Aorta (tissue), 5 donors: ENCODE results near the gene MAP4K1. TPM values are rescaled to one million over a fixed set of nuclear protein-coding genes. Genes with fewer than 3 reads are reported as not detected.
"Not testable (repeated sequence)": the region's sequence is repeated elsewhere in the genome, so short reads cannot be mapped to it uniquely, and the experiment has no call there.

Source experiments
- ATAC-seq: fragments of 200-7000 bp; cut with Tn5 transposase; one replicate; pipeline ENCODE4 v1.9.1; 2022; ENCODE audit warnings: moderate library complexity; ENCODE audit not compliant: low FRiP score
- DNase-seq, 2 donors: peaks; one replicate each; pipeline ENCODE4 v3.0.0-alpha.2; 2020
- H3K27ac ChIP-seq, 2 donors: one replicate each; pipeline ENCODE4 v1.5.1; 2013; ENCODE audit warnings: low read length in 2 of 2, mild to moderate bottlenecking in 2 of 2, moderate library complexity in 2 of 2, control low read depth in 1 of 2, inconsistent platforms in 1 of 2, low read depth in 1 of 2
- H3K27me3 ChIP-seq, 2 donors: one replicate each; pipeline ENCODE4 v1.6.1; 2013; ENCODE audit warnings: control low read depth in 1 of 2, low read length in 1 of 2, mild to moderate bottlenecking in 1 of 2, moderate library complexity in 1 of 2; ENCODE audit not compliant: insufficient read depth in 2 of 2, control insufficient read depth in 1 of 2
- H3K36me3 ChIP-seq, 2 donors: one replicate each; pipeline ENCODE4 v1.6.1; 2013; ENCODE audit warnings: control low read depth in 1 of 2, low read length in 1 of 2, mild to moderate bottlenecking in 1 of 2; ENCODE audit not compliant: insufficient read depth in 2 of 2, control insufficient read depth in 1 of 2
- H3K4me1 ChIP-seq, 2 donors: one replicate each; pipeline ENCODE4 v1.6.1; 2013; ENCODE audit warnings: low read length in 2 of 2, control low read depth in 1 of 2, mild to moderate bottlenecking in 1 of 2, moderate library complexity in 1 of 2; ENCODE audit not compliant: insufficient read depth in 2 of 2, control insufficient read depth in 1 of 2
- H3K4me3 ChIP-seq, 2 donors: one replicate each; pipeline ENCODE4 v1.5.1; 2013; ENCODE audit warnings: low read length in 2 of 2, control low read depth in 1 of 2, mild to moderate bottlenecking in 1 of 2
- H3K9me3 ChIP-seq: one replicate; pipeline ENCODE4 v1.6.1; 2013; ENCODE audit warnings: mild to moderate bottlenecking, low read length; ENCODE audit not compliant: control insufficient read depth
- WGBS, 2 donors: extraction: QIAGEN DNeasy Blood & Tissue Kit; methylation state at CpG; one replicate each; pipeline ENCODE4 v1.1.7; 2013; 5-methylcytosine and 5-hydroxymethylcytosine counted together
- intact Hi-C, 2 donors: fragments of 100-400 bp; cut with DNase I; formaldehyde crosslinking; loops; one replicate each; pipeline versions ENCODE4 v1.14.2 to v1.15.0; 2022
- polyA plus RNA-seq, 2 donors: library from polyadenylated mRNA; stranded (reverse); fragments of 200-250 nt; gene quantifications; one replicate each; pipeline ENCODE4 v1.2.3, GENCODE V29; 2013
- total RNA-seq, 2 donors: library from RNA; stranded (reverse); fragmentation: NEBNext Ultra II Directional; extraction: Animal tissue kit (Norgen Biotek cat#: 25700); gene quantifications; one replicate each; pipeline ENCODE4 v1.2.1, GENCODE V29; 2021
- donor health status: healthy with polysubstance abuse.
- donor health status: Bipolar disorder and iron deficiency.
- donor health status: DM: no; HTN: no; CAD: no.
- donor health status: DM: no; HTN: no; CAD: no.
- donor health status: DM: yes; HTN: yes; CAD: no.

The MAP4K1 gene
- total and polyA plus RNA-seq, 4 donors = 1.6 to 13.2 (median 4.7) TPM

DNA sequence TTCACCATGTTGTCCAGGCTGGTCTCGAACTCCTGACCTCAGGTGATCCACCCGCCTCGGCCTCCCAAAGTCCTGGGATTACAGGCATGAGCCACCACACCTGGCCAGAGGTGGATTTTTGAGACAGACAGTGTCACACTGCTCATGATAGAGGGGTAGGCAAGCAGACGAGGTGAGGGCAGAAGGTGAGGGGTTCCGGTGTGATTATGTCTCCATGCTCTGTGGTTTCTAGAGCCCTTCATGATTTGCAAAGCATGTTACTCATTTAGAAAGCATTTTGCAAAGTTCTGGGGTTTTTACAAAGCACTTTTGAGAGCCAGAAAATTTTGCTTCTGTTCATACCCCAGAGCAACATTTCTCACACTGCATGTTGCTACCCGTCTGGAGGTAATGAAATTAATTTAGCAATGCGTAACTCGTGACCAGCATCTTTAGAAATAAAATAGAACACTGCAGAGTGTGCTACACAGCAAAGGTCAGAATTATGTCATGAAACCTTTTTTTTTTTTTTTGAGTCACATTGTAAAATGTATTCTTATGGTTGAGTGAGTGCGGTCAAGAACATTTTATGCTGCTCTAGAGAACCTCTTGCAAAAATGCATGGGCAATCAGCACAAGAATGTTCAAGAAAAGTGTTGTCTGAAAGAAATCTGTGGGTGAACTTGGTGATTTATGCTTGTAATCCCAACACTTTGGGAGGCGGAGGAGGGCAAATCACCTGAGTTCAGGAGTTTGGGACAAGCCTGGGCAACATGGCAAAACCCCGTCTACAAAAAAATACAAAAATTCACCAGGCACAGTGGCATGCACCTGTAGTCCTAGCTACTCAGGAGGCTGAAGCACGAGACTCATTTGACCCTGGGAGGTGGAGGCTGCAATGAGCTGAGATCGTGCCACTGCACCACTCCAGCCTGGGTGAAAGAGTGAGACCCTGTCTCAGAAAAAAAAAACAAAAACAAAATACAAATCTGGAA, 58.0 kb downstream of the MAP4K1 start:
- 75 to 77% methylated on average over 13 of the region's 13 CpGs for WGBS, 2 donors
- DNase-seq (no peak), ATAC-seq (no peak)
- Histone ChIP-seq H3K36me3 (no peaks in the 10 kb centered on the region), H3K27ac (no peak overlapping the region), H3K4me3 (no peak overlapping the region), H3K9me3 (no peaks in the 10 kb centered on the region), H3K27me3 (no peaks in the 10 kb centered on the region), H3K4me1 (no peaks in the 10 kb centered on the region)
- intact Hi-C loops = no loop called here

DNA sequence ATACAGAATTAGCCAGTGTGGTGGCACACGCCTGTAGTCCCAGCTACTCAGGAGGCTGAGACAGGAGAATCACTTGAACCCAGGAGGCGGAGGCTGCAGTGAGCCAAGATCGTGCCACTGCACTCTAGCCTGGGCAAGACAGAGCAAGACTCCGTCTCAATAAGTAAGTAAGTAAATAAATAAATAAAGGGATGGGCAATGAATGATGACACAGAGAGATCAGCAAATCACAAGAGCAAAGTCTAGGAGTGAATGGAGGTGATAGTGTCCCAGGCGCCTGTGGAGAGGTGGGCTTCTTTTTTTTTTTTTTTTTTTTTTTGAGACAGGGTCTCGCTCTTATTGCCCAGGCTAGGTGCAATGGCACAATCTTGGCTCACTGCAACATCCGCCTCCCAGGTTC, 58.8 kb downstream of the MAP4K1 start:
- H3K4me3 ChIP-seq, ATAC-seq, H3K27ac ChIP-seq, H3K36me3 ChIP-seq, DNase-seq, H3K27me3 ChIP-seq, H3K4me1 ChIP-seq, intact Hi-C loops, H3K9me3 ChIP-seq: not testable (repeated sequence)
- WGBS, 2 donors = 95 to 96% methylated on average over 6 to 7 of the region's 7 CpGs

DNA sequence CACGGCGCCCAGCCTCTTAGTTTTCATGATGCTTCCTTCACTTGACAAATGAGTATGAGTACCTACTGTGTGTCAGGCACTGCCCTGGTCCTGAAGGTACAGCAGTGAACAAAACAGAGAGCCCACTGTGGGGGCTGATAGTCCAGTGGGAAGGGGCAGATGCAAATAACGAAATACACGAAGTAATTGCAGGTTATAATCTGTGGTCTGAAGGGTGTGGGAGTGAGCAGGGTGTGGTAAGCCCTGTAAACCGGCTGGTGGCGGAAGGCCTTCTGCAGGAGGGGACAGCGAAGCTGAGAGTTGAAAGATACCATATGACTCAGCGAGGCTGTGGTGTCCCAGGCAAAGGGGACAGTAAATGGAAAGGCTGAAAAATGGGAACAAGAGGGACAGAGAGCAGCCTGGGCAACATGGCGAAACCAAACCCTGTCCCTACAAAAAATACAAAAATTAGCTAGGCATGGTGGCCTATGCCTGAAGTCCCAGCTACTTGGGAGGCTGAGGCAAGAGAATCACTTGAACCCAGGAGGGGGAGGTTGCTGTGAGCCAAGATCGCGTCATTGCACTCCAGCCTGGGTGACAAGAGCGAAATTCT, 60.5 kb downstream of the MAP4K1 start:
- Histone ChIP-seq H3K36me3 (no peaks in the 10 kb centered on the region), H3K4me1 (no peaks in the 10 kb centered on the region), H3K9me3 (no peaks in the 10 kb centered on the region), H3K4me3 (no peak overlapping the region), H3K27me3 (no peaks in the 10 kb centered on the region), H3K27ac (no peak overlapping the region)
- no peak for DNase-seq
- intact Hi-C loops = no loop called here
- no peak for ATAC-seq
- WGBS, 2 donors = 83 to 84% methylated on average over 12 of the region's 12 CpGs

DNA sequence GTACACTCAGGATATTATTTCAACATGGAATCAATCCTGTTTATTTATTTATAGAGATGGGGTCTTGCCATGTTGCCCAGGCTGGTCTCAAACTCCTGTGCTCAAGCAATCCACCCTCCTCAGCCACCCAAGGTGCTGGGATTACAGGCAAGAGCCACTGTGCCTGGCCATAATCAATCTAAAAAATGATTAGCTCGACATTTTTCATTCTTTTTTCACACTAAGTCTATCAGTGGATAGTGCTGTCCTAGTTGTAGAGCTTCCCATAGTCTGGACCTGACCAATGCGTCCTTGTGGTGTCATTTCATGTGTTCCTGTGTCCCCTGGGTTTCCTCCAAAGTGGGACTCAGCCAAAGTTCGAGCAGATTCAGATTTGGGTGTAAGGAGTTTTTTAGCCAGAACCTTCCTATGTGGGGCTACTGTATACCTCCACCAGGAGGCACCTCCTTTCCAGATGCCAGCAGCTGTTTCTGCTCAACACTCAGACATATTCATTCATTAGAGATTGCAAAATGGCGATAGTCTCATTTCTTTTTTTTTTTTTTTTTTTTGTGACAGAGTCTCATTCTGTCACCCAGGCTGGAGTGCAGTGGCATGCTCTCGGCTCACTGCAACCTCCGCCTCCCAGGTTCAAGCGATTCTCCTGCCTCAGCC, 61.1 kb downstream of the MAP4K1 start:
- intact Hi-C loops = no loop called here
- Histone ChIP-seq H3K27me3 (no peaks in the 10 kb centered on the region), H3K4me1 (no peaks in the 10 kb centered on the region), H3K9me3 (no peaks in the 10 kb centered on the region), H3K4me3 (no peak overlapping the region), H3K27ac (no peak overlapping the region), H3K36me3 (no peaks in the 10 kb centered on the region)
- no peak for DNase-seq
- no peak for ATAC-seq
- WGBS, 2 donors = 69 to 72% methylated on average over 7 of the region's 7 CpGs

DNA sequence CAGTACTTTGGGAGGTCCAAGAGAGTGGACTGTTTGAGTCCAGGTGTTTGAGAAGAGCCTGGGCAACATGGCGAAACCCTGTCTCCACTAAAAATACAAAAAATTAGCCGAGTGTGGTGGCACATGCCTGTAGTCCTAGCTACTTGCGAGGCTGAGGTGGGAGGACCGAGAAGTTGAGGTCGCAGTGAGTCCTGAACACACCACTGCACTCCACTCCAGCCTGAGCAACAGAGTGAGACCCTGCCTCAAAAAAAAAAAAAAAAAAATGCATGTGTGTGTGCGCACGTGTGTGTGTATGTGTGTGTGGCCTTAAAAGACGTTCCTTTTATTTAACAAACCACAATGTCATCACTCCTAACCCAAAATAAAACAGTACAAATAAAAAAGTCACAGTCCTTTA, 62.6 kb downstream of the MAP4K1 start:
- no peaks in the 10 kb centered on the region for H3K36me3 ChIP-seq
- WGBS, 2 donors = 81% methylated on average over 8 of the region's 8 CpGs
- DNase-seq (no peak), ATAC-seq (no peak)
- H3K4me3 ChIP-seq = no peak overlapping the region
- H3K27ac ChIP-seq = no peak overlapping the region
- no peaks in the 10 kb centered on the region for H3K27me3 ChIP-seq
- H3K4me1 ChIP-seq = no peaks in the 10 kb centered on the region
- intact Hi-C loops = no loop called here
- no peaks in the 10 kb centered on the region for H3K9me3 ChIP-seq

DNA sequence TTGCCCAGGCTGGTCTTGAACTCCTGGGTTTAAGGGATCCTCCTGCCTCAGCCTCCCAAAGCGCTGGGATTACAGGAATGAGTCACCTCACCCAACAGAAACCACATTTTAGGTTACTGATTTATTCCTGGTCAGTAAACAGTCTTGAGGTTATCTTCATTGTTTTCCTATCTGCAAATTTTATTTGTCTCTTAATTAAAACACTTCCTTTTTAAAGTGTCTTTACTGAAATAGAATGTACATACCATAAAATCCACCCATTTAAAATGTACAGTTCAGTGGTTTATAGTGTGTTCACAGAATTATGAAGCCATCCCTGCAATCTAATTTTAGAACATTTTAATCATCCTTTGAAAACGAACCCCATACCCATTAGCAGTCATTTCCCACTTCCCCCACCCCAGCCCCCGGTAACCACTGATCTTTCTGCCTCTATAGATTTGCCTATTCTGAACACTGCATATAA, 63.0 kb downstream of the MAP4K1 start:
- H3K9me3 ChIP-seq = no peaks in the 10 kb centered on the region
- intact Hi-C loops = no loop called here
- DNase-seq (no peak), ATAC-seq (no peak)
- no peaks in the 10 kb centered on the region for H3K36me3 ChIP-seq
- H3K27ac ChIP-seq = no peak overlapping the region
- no peak overlapping the region for H3K4me3 ChIP-seq
- no peaks in the 10 kb centered on the region for H3K27me3 ChIP-seq
- H3K4me1 ChIP-seq = no peaks in the 10 kb centered on the region
- 69 to 76% methylated on average over 3 of the region's 3 CpGs for WGBS, 2 donors

DNA sequence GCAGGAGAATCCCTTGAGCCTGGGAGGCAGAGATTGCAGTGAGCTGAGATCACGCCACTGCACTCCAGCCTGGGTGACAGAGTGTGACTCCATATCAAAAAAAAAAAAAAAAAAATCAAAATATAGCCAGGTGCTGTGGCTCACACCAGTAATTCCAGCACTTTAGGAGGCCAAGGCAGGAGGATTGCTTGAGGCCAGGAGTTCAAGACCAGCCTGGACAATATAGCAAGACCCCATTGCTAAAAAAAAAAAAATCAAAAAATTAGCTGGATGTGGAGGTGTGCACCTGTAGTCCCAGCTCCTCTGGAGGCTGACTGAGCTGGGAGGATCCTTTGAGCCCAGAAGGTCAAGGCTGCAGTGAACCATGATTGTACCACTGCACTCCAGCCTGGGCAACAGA, 64.5 kb downstream of the MAP4K1 start:
- 89 to 93% methylated on average over 1 of the region's 1 CpG for WGBS, 2 donors
- H3K27ac ChIP-seq, DNase-seq, H3K27me3 ChIP-seq, H3K36me3 ChIP-seq, H3K9me3 ChIP-seq, ATAC-seq, H3K4me3 ChIP-seq, intact Hi-C loops, H3K4me1 ChIP-seq: not testable (repeated sequence)

DNA sequence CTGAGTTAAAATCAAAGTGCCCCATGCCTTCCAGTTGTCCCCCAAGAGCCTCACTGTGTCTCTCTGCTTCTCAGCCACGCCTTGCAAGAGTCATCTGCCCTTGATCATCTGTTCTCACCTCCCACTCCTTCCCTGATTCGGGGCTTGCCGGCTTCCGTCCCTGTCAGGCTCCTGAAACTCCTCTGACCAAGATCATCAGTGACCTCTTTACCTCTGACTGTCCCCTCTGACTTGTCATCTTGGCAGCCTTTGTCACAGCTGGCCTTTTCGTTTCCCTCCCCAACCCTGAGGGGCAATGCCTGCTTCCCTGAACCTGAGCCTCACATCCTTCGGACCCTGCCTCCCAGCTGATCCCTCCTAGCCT, 66.3 kb downstream of the MAP4K1 start:
- Histone ChIP-seq H3K36me3 (no peaks in the 10 kb centered on the region), H3K4me3 (no peak overlapping the region), H3K27me3 (no peaks in the 10 kb centered on the region), H3K4me1 (no peaks in the 10 kb centered on the region), H3K9me3 (no peaks in the 10 kb centered on the region), H3K27ac (no peak overlapping the region)
- DNase-seq (peak in 1 of 2 donors; percentile 3), ATAC-seq (no peak)
- intact Hi-C loops = no loop called here
- 76 to 80% methylated on average over 6 of the region's 6 CpGs for WGBS, 2 donors
